Kidney (tissue), 14 donors: ENCODE data around the gene ATG9A. TPM values are rescaled to one million over a fixed set of nuclear protein-coding genes. Genes with fewer than 3 reads are reported as not detected.
"Not testable (repeated sequence)": the region's sequence is repeated elsewhere in the genome, so short reads cannot be mapped to it uniquely, and the experiment has no call there.

Experiments used
- DNase-seq, 5 donors: peaks; one replicate each; pipeline ENCODE4 v3.0.0-alpha.2; 2013 to 2020
- FAIRE-seq: peaks from 2 replicates; lab custom pipeline; 2012; peaks lifted over from hg19 to GRCh38; lab: Jason Lieb, UNC
- H3K27ac ChIP-seq, 2 donors: one replicate each; pipeline ENCODE4 v1.7.0; 2013; ENCODE audit warnings: low read depth in 2 of 2, low read length in 2 of 2, inconsistent platforms in 1 of 2
- H3K27me3 ChIP-seq: one replicate; pipeline ENCODE4 v1.7.1; 2013; ENCODE audit warnings: low read length, inconsistent platforms; ENCODE audit not compliant: control insufficient read depth, insufficient read depth
- H3K36me3 ChIP-seq, 3 donors: one replicate each; pipeline versions ENCODE4 v1.7.0 to v1.7.1; 2013; ENCODE audit warnings: low read length in 3 of 3, control low read depth in 1 of 3, inconsistent platforms in 1 of 3; ENCODE audit not compliant: insufficient read depth in 3 of 3, control insufficient read depth in 2 of 3
- H3K4me1 ChIP-seq, 3 donors: one replicate each; pipeline versions ENCODE4 v1.7.0 to v1.7.1; 2013; ENCODE audit warnings: low read length in 3 of 3, inconsistent platforms in 1 of 3, low read depth in 1 of 3; ENCODE audit not compliant: control insufficient read depth in 2 of 3, insufficient read depth in 2 of 3
- H3K4me3 ChIP-seq, 3 donors: one replicate each; pipeline versions ENCODE4 v1.7.0 to v1.8.1; 2013; ENCODE audit warnings: low read length in 3 of 3, control low read depth in 1 of 3, inconsistent platforms in 1 of 3
- H3K9ac ChIP-seq, 3 donors: one replicate each; pipeline versions ENCODE4 v1.7.0 to v1.7.1; 2013; ENCODE audit warnings: low read length in 3 of 3, control low read depth in 1 of 3, inconsistent platforms in 1 of 3
- H3K9me3 ChIP-seq, 3 donors: one replicate each; pipeline versions ENCODE4 v1.7.0 to v1.7.1; 2013; ENCODE audit warnings: low read length in 3 of 3, control low read depth in 1 of 3, inconsistent platforms in 1 of 3; ENCODE audit not compliant: control insufficient read depth in 2 of 3, insufficient read depth in 1 of 3
- CTCF ChIP-seq: IDR thresholded peaks from 3 replicates; pipeline ENCODE4 v1.5.1; 2012; ENCODE audit warnings: mild to moderate bottlenecking, moderate library complexity, borderline replicate concordance; ENCODE audit not compliant: insufficient read depth; ENCODE audit errors: extremely low read depth
- intact Hi-C: fragments of 100-400 bp; cut with DNase I; formaldehyde crosslinking; loops from one replicate; pipeline ENCODE4 v1.11.1; 2022
- polyA plus RNA-seq: library from polyadenylated mRNA; stranded (reverse); fragments of 350-450 nt; fragmentation: Illumina TruSeq; extraction: RNeasy Lipid Tissue Mini Kit (QIAGEN cat#74804); gene quantifications from one replicate; pipeline ENCODE4 v1.2.3, GENCODE V29; 2014; ENCODE audit warnings: low read depth, low replicate concordance; ENCODE audit not compliant: insufficient read depth
- total RNA-seq: library from RNA; stranded (reverse); fragmentation: NEBNext Ultra II Directional; extraction: Animal tissue kit (Norgen Biotek cat#: 25700); gene quantifications from one replicate; pipeline ENCODE4 v1.2.1, GENCODE V29; 2021
- donor health status: control.
- donor health status: control.
- donor health status: control.
- donor health status: control.
- donor health status: control.
- donor health status: DM: yes; HTN: yes; CAD: no.
- donor health status: Normal renal cell carcinoma (clear cell type).

Gene ATG9A
- total and polyA plus RNA-seq, 2 donors from 2014 or later = 24.0 to 41.5 TPM

- Histone ChIP-seq H3K36me3 (no peaks in the 10 kb centered on the region), H3K4me1 (peaks cover 0 to 5% (median 2%) of the 10 kb centered on the region in 3 donors), H3K4me3 (no peak overlapping the region), H3K9ac (no peak overlapping the region), H3K9me3 (no peaks in the 10 kb centered on the region), H3K27me3 (no peaks in the 10 kb centered on the region), H3K27ac (no peak overlapping the region)
- peak in 1 of 5 donors; percentile 46 for DNase-seq
- intact Hi-C loops = no loop called here
- FAIRE-seq = no peak
- TF ChIP-seq CTCF = no peak
Measured at GRCh38 chr2:219266232-219266631, 36.8 kb upstream of the ATG9A start.

DNA sequence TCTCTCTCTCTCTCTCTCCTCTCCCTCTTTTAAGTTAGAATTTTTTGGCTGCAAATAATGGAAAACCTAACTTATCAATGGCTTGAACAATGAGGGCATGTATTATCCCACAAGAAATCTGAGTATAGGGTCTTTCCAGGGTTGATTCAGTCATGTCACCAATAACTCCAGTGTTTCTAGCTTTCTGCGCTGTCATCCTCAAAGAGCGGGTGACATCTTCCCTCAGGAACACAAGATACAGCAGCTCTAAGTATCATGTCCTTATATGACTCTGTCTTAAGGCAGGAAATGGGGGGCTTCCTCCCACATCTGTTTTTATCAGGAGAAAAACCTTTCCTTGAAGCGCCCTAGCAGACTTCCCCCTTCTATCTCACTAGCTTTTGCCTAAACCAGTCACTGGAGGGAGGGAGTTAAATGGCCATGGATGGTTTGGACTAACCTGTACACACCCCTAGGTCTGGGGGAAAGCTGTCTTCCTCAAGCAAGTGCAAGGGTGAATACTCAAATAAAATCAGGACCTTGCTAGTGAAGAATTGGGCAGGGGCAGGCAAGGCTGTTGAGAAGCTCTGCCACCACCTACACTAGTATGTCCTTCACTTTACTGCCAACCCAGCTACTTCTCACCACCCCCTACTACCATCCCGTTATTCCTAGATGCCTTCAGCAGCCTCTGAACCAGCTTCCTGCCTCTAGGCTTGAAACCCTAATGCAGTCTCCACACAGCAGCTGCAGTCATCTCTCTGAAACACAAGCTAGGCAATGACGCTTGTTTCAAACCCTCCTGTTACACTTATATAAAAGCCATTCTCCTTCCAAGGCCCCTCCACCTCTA lies 31.8 kb upstream of the ATG9A start:
- FAIRE-seq (no peak), DNase-seq (peak in 1 of 5 donors; percentile 9)
- H3K36me3 ChIP-seq = no peaks in the 10 kb centered on the region
- no peaks in the 10 kb centered on the region for H3K4me1 ChIP-seq
- no peaks in the 10 kb centered on the region for H3K27me3 ChIP-seq
- H3K9me3 ChIP-seq = no peaks in the 10 kb centered on the region
- no peak overlapping the region for H3K27ac ChIP-seq
- H3K9ac ChIP-seq = no peak overlapping the region
- intact Hi-C loops = no loop called here
- H3K4me3 ChIP-seq = no peak overlapping the region
- no peak for TF ChIP-seq CTCF

DNA sequence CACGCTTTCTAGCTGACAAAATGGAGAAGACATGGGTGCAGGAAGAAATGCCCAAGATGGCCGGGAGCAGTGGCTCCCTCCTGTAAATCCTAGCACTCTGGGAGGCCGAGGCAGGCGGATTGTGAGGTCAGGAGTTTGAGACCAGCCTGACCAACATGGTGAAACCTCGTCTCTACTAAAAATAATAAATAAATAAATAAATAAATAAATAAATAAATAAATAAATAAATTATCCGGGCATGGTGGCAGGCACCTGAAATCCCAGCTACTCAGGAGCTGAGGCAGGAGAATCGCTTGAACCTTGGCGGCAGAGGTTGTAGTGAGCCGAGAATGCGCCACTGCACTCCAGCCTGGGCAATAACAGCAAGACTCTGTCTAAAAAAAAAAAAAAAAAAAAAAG lies 29.5 kb upstream of the ATG9A start:
- peaks cover 14% of the 10 kb centered on the region for H3K27me3 ChIP-seq
- FAIRE-seq, intact Hi-C loops, H3K36me3 ChIP-seq, H3K4me3 ChIP-seq, H3K4me1 ChIP-seq, H3K9me3 ChIP-seq, H3K9ac ChIP-seq, H3K27ac ChIP-seq: not testable (repeated sequence)
- DNase-seq = peak in 1 of 5 donors; percentile 20

GRCh38 chr2:219254590-219255201 lies 25.3 kb upstream of the ATG9A start:
- peaks cover 15% of the 10 kb centered on the region for H3K27me3 ChIP-seq
- H3K27ac ChIP-seq = peak overlapping the region; percentile 85 to 87
- intact Hi-C loops = no loop called here
- peaks cover 0 to 12% (median 3%) of the 10 kb centered on the region in 3 donors for H3K36me3 ChIP-seq
- H3K4me3 ChIP-seq = peak overlapping the region in 2 of 3 donors; percentile 81 to 93
- TF ChIP-seq CTCF = no peak
- peak overlapping the region in 2 of 3 donors; percentile 51 to 68 for H3K9ac ChIP-seq
- H3K9me3 ChIP-seq = no peaks in the 10 kb centered on the region
- DNase-seq (peak in 1 of 5 donors; percentile 39), FAIRE-seq (no peak)
- H3K4me1 ChIP-seq = peaks cover 0 to 34% (median 25%) of the 10 kb centered on the region in 3 donors
